ENCODE data around the gene EXOC3L1.

- peak; percentile 96 to 99 (median 98) for TF ChIP-seq CTCF (IDR thresholded peaks at IDR 0.05)
- TF ChIP-seq POLR2A (IDR thresholded peaks at IDR 0.05), result no peak
These were observed 34.4 kb downstream of the EXOC3L1 start for GRCh38 chr16:67155295-67156142.
